ENCODE results near the gene ABHD14A.
"Not testable (repeated sequence)": the region's sequence is repeated elsewhere in the genome, so short reads cannot be mapped to it uniquely, and the experiment has no call there.

The ABHD14A gene

GRCh38 chr3:51974963-51975851 lies at the start of gene ABHD14A:
ABHD14A (plus strand) TSS chr3:51975064; CDS start chr3:51975136, 72 bp downstream.
- peak; percentile 59 to 61 for DNase-seq

DNA sequence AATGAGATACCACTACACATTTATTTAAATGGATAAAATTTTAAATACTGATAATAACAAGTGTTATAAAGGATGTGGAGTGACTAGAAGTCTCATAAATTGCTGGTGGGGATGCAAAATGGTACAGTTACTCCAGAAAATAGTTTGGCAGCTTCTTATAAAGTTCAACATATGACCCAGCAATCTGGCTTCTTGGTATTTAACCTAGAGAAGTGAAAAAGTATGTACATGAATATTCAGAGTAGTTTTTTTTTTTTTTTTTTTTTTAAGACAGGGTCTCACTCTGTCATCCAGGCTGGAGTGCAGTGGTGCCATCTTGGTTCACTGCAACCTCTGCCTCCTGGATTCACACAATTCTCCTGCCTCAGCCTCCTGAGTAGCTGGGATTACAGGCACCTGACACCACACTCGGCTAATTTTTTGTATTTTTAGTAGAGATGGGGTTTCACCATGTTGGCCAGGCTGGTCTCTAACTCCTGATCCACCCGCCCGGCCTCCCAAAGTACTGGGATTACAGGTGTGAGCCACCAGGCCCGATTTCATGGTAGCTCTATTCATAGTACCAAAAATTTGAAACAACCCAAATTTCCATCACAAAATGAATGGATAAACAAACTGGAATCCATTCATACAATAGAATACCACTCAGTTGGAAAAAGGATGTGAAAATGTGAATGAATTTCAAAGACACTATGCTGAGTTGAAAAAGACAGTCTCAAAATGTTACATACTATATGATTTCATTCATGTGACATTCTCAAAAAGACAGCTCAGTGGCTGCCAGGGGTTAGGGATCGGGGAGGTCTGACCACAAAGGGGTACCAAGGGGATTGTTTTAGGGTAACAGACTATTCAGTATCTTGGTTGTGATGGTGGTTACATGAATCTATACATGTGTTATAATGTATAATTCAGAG lies 47.5 kb upstream of the ABHD14A start:
- no peak for DNase-seq

- no peak for DNase-seq
These were observed 46.4 kb upstream of the ABHD14A start for GRCh38 chr3:51928438-51928837.

DNA sequence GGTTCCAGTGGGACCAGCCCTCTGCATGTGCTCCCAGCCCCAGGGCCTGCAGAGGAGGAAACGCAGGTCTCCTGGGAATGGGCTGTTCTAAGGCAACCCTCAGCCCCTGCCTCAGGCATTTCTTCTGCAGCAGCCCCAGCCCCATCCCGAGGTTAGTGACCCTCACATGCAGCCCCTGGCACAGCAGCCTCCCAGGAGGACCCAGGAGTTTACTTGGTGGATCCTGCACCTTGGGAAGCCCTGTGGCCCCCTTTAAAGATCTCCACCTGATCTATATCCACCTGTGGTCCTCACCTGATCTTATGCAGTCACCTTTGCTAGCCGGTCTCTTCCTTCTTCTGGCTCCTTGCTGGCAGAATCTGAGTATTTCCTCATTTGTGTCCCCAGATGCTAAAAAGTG lies 45.9 kb upstream of the ABHD14A start:
- DNase-seq, result not testable (repeated sequence)

DNA sequence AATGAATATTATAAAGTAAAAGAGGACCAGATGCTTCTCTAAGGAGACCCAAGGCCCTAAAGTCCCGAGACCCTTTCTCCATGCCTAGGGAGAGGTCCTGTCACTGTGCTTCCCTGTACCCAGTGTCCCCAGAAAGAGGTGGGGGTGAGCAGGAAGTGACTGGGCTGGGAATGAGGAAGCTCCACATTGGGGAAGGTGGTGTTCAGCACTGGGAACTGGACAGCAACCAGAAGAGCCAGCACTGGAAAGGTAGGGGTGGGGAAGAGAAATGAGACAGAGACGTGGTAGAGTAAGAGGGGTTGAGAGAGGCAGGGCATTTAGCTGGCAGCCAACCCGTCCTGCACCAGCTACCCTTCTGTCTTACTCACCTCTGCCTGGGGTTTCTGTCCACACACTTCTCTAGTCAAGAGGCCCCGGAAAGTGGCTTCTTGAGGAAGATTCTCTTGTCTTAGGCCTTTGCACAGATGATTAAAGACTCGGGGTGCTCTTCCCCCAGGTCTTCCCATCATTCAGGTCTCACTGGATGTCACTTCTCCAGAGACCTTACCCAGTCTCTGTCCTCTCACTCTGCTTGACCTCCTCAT lies 45.4 kb upstream of the ABHD14A start:
- no peak for DNase-seq

GRCh38 chr3:51930439-51930838 lies 44.4 kb upstream of the ABHD14A start:
- DNase-seq, result no peak

- no peak for DNase-seq
These were observed 43.1 kb upstream of the ABHD14A start for GRCh38 chr3:51931756-51932155.

DNA sequence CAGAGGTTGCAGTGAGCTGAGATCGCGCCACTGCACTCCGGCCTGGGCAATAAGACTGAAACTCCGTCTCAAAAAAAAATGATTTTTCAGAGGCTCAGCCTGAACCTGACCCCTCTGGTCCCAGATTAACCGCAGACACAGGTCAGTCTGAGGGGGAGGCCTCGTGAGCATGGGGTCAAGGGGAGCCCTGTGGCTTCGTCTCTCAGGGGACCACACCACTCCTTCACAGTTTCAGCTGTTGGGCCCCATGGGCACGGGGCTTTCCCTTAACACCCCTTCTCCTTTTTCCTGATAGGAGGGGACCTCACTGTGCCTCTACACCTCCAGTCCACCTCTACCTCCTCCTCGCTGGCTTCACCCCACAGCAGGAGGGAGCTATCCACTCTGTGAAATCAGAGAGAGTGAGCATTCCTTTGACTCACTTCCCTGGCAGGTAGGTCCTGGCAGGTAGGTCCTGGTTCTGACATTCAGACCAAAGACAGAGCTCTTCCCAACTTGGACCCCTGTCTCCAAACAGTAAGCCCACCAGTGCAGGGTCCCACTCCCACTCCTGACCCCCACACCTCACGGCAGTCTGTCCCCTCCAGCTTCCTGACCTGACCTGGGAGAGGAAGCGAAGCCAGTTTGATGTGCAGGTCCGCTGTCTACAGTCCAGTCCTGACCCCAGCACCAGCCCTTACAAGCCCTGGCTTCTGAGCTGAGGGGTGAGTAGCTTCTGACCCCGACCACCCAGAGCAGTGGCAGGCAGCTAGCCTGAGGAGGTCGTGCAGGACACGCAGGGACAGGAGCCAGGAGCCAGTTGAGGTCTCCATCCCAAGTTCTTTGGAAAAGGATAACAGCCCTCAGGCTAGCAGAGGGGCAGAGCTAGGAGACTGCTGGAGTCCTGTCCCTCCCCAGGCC lies 42.1 kb upstream of the ABHD14A start:
- no peak for DNase-seq

- DNase-seq, result no peak
These were observed 41.3 kb upstream of the ABHD14A start for GRCh38 chr3:51933471-51934138.

GRCh38 chr3:51934139-51934850 lies 40.6 kb upstream of the ABHD14A start:
- no peak for DNase-seq

DNA sequence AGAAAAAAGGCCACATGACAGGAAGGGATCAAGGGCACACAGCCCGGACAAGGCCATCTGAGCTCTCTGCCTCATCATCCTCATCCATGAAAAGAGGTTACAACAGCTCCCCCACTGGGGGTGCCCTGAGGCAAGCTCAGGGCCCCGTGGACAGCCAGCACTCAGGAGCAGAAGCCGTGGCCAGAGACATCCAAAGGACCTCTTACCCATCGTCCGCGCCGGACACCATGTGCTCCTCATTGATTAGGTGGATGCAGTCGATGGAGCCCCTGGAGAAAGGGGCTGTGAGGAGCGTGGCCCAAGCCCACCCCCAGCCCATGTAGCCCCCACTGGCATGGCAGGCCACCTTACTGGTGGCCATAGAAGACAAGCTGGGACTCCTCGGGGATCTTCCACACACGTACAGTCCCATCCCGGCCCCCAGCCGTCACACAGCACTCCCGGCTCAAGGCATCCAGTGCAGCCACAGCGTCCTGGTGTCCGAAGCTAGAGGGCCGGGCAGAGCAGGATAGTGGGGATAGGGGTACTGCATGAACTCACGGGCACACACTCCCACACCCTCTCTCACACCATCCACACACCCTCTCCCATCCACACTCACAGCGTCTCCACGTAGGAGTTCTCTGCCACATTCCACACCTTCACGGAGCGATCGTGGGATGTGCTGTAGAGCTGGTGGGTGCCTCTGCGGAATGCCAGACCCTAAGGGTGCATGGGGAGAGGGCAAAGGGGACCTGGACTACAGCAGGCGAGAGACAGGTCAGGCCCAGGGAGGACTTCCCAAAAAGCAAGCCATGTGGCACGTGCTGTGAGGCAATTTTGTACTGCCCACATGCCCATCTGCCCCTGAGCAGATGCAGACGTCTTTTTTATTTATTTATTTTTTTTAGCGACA lies 39.6 kb upstream of the ABHD14A start:
- no peak for DNase-seq

DNA sequence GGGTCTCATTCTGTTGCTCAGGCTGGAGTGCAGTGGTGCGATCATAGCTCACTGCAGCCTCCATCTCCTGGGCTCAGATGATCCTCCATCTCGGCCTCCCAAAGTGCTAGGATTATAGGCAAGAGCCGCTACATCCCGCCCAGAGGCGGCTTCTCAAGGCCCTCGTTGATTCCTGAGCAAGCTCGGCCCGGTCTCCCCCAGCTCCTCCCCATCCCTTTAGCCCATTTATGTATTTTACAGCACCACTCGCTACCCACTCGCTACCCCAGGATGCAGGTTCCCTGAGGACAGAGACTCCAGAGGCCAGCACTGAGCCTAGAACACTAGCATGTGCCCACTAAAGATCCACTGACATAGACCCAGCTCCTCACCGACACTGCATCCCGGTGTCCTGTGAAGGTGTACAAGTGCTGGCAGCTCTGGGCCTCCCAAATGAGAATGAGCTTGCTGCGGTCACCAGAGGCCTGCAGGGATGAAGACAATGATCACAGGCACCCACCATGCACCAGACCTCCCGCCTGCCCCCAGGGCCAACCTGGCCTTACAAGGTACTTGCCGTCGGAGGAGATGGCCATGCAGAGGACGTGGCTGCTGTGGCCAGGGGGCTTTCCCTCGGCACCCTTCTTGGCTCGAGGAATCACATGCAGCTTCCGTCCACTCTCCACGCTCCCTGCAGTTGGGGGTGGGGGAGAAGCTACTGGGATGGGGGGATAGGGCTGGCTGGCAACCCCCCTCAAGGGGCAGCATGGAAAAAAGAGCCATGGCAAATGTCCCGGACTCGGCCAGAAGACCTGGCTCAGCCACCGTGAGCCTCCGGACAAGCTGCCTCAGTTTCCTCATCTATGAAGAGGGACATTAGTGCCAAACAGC lies 38.7 kb upstream of the ABHD14A start:
- no peak for DNase-seq

- DNase-seq, result no peak
These were observed 37.9 kb upstream of the ABHD14A start for GRCh38 chr3:51937014-51937413.

DNA sequence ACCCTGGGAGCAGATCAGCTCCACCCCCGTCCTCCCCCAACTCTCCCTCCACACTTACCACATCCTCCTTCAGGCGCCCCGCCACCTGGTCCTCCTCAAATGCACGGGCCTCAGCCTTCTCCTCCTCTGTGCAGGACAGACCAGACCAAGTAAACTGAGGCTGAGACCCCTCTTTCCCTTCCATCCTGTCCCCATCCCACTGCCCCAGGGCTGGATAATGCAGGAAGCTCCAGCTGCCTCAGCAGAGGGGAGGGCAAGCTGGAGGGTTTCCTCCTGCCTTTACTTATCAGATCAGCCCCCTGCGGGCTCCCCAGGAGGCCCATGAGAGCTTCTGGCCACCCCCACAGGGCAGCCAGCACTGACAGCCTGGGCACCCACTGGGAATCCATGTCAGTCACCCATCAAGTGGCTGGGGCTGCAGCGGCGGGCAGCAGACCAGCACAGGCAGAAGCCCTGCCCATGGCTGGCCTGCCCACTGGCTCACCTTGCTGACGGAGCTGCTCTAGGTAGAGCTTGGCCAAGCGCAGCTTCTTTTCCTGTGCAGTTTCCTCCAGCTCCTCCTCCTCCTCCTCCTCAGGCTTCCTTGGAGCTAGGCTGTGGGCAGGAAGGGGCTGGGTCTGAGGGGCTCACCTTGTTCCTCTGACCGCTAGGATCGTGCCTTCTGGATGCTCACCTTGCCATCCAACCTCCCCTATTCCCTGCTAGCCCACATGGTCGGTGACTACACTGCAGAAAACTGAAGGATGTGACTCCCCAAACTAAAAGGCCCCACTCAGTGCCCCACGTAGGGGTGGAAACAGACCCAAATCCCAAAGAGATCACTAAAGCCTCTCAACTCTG lies 37.0 kb upstream of the ABHD14A start:
- no peak for DNase-seq

- no peak for DNase-seq
These were observed 36.0 kb upstream of the ABHD14A start for GRCh38 chr3:51938780-51939425.

DNA sequence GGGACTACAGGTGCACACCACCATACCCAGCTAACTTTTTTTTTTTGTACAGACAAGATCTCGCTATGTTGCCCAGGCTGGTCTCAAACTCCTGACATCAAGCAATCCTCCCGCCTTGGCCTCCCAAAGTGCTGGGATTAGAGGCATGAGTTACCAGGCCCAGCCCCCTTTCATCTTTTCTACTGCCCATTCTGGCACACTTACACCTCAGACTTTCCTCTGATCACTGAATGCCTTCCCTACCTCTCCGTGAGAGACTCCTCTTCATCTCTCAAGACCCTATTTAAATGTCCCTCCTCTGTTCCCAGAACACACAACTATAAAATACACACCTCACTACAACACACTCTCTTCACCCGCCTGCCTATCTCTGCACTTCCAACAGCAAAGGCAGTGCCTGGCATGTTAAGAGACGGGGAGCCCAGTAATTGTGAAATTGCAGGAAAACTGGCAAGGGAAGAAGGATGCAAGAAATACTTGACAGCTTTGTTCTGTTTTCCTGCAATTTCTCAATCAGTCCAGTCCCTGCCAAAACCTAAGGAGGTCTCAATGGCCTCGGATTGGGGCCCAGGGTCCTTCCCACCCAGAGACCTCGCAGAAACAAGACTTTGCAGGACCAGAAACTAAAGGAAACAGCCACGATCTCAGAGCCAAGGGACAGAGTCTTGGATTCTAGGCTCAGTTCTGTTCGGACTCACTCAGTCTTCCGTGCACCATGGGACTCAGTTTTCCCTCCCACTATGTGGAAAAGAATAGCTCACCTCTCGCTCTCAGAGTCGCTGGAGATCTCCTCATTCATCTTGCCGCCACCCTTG lies 34.0 kb upstream of the ABHD14A start:
- DNase-seq, result no peak

DNA sequence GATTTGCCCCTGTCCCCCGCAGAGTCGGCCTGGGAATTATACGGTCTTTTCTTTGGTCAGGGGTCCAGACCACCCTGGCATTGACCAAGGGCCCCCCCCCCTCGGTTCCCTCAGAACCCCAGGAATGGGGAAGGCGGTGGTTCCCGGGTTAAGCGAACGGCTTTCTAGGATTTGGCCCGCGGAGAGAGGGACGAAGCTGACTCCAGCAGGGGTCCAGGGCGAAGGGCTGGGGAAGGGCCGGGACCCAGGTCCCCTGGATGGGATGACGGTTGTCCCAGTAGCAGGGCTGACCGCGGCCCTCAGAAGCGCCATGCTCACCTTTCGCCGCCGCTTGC lies 33.4 kb upstream of the ABHD14A start:
- no peak for DNase-seq
